ENCODE measurements around the gene SLC43A1.

SLC43A1 gene

GRCh38 chr11:57461841-57462489, 53.5 kb downstream of the SLC43A1 start:
- ChIA-PET CTCF (interaction anchor here (1.2 kb wide), 1 partner anchor 31 kb away, joined by 4 read pairs; no protein-coding TSS in a partner anchor), POLR2A (ENCODE audit: low non-redundant PET) (no interaction called here)
- TF ChIP-seq CTCF (conservative IDR thresholded peaks at IDR 0.05; ENCODE audit: low read depth) = no peak
- DNase-seq (ENCODE audit: low spot score) = no peak
- no peak overlapping the region for H3K27ac ChIP-seq

- no peak for TF ChIP-seq CTCF (conservative IDR thresholded peaks at IDR 0.05; ENCODE audit: low read depth)
- CTCF ChIA-PET = interaction anchor here (0.5 to 6.1 kb wide), 6 partner anchors 10 to 262 kb away, joined by 3 to 67 read pairs (median 4); partner anchors contain the start of gene TIMM10
- no peak for DNase-seq (ENCODE audit: low spot score)
- no peak overlapping the region for H3K27ac ChIP-seq
- POLR2A ChIA-PET (ENCODE audit: low non-redundant PET) = no interaction called here
These were observed 54.4 kb downstream of the SLC43A1 start for GRCh38 chr11:57460758-57461749.

GRCh38 chr11:57460022-57460757, 55.3 kb downstream of the SLC43A1 start, which contains the start of gene RTN4RL2:
Gene RTN4RL2 (plus strand): TSS chr11:57460528. CDS start chr11:57460866, 338 bp downstream.
- TF ChIP-seq CTCF (conservative IDR thresholded peaks at IDR 0.05; ENCODE audit: low read depth) = peak; percentile 30; the same call in 1 of the 2 replicates
- no peak within 1 kb of the TSS; the same call in 1 of the 2 replicates for H3K27ac ChIP-seq
- peak; percentile 71 for DNase-seq (ENCODE audit: low spot score)
- POLR2A ChIA-PET (ENCODE audit: low non-redundant PET) = no interaction called here
- CTCF ChIA-PET = interaction anchor here (0.5 to 6.1 kb wide), 16 partner anchors 9 to 1675 kb away, joined by 3 to 67 read pairs (median 4); partner anchors contain the start of gene TIMM10

- no peak for DNase-seq (ENCODE audit: low spot score)
- H3K27ac ChIP-seq = no peak overlapping the region; the same call in 1 of the 2 replicates
- POLR2A ChIA-PET (ENCODE audit: low non-redundant PET) = no interaction called here
- CTCF ChIA-PET = interaction anchor here (0.6 to 6.1 kb wide), 23 partner anchors 8 to 1676 kb away, joined by 3 to 67 read pairs (median 5); partner anchors contain the start of genes SLC43A1 and TIMM10
- TF ChIP-seq CTCF (conservative IDR thresholded peaks at IDR 0.05; ENCODE audit: low read depth) = no peak
These were observed 56.1 kb downstream of the SLC43A1 start for GRCh38 chr11:57459164-57460021.

- DNase-seq (ENCODE audit: low spot score) = no peak
- TF ChIP-seq CTCF (conservative IDR thresholded peaks at IDR 0.05; ENCODE audit: low read depth) = peak; percentile 89
- ChIA-PET CTCF (interaction anchor here (0.6 to 6.1 kb wide), 40 partner anchors 9 to 1700 kb away, joined by 3 to 67 read pairs (median 4); partner anchors contain the start of genes SLC43A1 and TIMM10), POLR2A (ENCODE audit: low non-redundant PET) (no interaction called here)
- H3K27ac ChIP-seq = no peak overlapping the region
These were observed 56.9 kb downstream of the SLC43A1 start for GRCh38 chr11:57458410-57459163.

Measured in RWPE1 (cell line).